Fibroblast of the aortic adventitia (primary cell): ENCODE data around the gene FOXF1. TPM values are rescaled to one million over a fixed set of nuclear protein-coding genes. Genes with fewer than 3 reads are reported as not detected.
A peak's percentile ranks its signal among the peaks of the same experiment; 100 is the strongest.

ENCODE experiments used
- DNase-seq: peaks from one replicate; pipeline ENCODE4 v3.0.0-alpha.2; 2010; ENCODE audit warnings: low read depth
- H3K4me3 ChIP-seq: 2 replicates; pipeline ENCODE4 v1.5.1; 2011; ENCODE audit warnings: low read depth, mild to moderate bottlenecking, control low read depth, low read length, moderate library complexity
- CTCF ChIP-seq: IDR thresholded peaks from 2 replicates; pipeline ENCODE4 v1.5.1; 2011; ENCODE audit warnings: mild to moderate bottlenecking, low read length, control low read depth, inconsistent platforms; ENCODE audit not compliant: insufficient read depth
- total RNA-seq: library from RNA; depleted of rRNA; stranded (reverse); fragments of >200 nt; gene quantifications from 2 replicates; pipeline ENCODE4 v1.2.3, GENCODE V29; 2012; ENCODE audit warnings: low replicate concordance

Gene FOXF1
- 1.6 and 3.0 TPM in 2 replicates for total RNA-seq

DNA sequence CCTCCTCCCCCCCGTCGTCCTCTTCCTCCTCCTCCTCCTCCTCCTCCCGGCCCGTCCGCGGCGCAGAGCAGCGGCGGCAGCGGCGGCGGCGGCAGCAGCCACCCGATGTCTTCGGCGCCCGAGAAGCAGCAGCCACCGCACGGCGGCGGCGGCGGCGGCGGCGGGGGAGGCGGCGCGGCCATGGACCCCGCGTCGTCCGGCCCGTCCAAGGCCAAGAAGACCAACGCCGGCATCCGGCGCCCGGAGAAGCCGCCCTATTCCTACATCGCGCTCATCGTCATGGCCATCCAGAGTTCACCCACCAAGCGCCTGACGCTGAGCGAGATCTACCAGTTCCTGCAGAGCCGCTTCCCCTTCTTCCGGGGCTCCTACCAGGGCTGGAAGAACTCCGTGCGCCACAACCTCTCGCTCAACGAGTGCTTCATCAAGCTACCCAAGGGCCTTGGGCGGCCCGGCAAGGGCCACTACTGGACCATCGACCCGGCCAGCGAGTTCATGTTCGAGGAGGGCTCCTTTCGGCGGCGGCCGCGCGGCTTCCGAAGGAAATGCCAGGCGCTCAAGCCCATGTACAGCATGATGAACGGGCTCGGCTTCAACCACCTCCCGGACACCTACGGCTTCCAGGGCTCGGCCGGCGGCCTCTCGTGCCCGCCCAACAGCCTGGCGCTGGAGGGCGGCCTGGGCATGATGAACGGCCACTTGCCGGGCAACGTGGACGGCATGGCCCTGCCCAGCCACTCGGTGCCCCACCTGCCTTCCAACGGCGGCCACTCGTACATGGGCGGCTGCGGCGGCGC lies at the start of gene FOXF1:
TSS of gene FOXF1 (plus strand) at position 63 of the 797 bp plus-strand sequence. CDS start at position 106, 43 bp downstream.
- TF ChIP-seq CTCF = no peak
- H3K4me3 ChIP-seq = peak within 1 kb of the TSS; percentile 69
- peak; percentile 67 for DNase-seq

- DNase-seq = no peak
- no peak for TF ChIP-seq CTCF
These were observed 49.3 kb upstream of the FOXF1 start for GRCh38 chr16:86461037-86461436.

GRCh38 chr16:86462334-86463084 lies 47.8 kb upstream of the FOXF1 start:
- TF ChIP-seq CTCF = no peak
- no peak overlapping the region for H3K4me3 ChIP-seq
- DNase-seq = no peak

More at GRCh38 chr16:86461037-86461436, 49.3 kb upstream of the FOXF1 start:
- no peak overlapping the region for H3K4me3 ChIP-seq

- no peak overlapping the region for H3K4me3 ChIP-seq
- TF ChIP-seq CTCF = no peak
- no peak for DNase-seq
These were observed 46.3 kb upstream of the FOXF1 start for GRCh38 chr16:86464044-86464443.

DNA sequence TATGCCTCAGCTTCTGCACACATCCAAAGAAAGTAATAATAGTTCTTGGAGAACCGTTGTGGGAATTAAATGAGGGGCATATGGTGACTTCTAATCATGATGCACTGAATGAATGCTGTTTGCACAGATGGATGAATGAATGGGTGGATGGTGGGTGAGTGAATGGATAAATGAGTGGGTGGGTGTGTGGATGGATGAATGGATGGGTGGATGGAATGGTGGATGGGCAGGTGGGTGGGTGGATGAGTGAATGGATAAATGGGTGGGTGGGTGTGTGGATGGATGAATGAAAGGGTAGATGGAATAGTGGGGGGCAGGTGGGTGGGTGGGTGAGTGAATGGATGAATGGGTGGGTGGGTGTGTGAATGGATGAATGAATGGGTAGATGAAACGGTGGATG lies 44.9 kb upstream of the FOXF1 start:
- no peak for DNase-seq
- no peak overlapping the region for H3K4me3 ChIP-seq
- no peak for TF ChIP-seq CTCF

DNA sequence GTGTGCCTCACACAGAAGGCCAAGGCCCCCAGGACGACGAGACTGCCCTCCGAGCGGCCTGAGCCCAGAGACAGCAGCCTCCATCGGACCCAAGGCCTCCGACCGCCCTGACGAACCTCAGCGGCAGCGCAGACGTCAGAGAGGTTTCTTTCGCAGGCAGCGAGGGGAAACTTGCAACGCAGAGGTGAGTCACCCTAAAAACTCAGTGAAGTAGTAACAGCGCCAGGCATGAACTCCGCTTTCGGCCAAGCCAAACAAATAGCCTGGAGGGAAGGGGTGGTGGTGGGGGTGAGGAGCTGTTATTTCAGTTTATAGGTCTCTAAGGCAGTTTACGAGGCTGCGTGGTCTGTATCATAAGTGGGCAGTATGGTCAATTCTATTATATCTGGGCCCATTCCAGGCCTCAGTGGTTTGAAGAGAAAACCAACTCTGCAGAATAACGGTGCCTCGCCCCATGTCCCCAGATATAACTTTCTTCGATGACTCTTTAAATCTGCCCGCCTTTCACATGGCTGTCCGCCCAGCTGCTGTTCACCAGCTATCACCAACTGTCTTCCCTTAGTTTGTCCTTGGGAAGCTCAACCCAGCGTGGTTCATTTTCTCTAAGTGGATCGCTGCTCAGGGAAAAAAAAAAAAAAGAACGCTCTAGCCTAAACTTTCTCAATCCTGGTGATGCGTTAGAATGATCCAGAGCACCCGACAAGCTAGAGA lies 43.5 kb upstream of the FOXF1 start:
- DNase-seq = peak; percentile 77
- H3K4me3 ChIP-seq = no peak overlapping the region
- no peak for TF ChIP-seq CTCF
